ENCODE data around the gene MRPL44.

MRPL44 gene

GRCh38 chr2:223981241-223981640 lies 24.0 kb downstream of the MRPL44 start:
- no peak for TF ChIP-seq EZH2 (IDR thresholded peaks at IDR 0.05; ENCODE audit: borderline replicate concordance, low read length)
- TF ChIP-seq, protein P1, sequence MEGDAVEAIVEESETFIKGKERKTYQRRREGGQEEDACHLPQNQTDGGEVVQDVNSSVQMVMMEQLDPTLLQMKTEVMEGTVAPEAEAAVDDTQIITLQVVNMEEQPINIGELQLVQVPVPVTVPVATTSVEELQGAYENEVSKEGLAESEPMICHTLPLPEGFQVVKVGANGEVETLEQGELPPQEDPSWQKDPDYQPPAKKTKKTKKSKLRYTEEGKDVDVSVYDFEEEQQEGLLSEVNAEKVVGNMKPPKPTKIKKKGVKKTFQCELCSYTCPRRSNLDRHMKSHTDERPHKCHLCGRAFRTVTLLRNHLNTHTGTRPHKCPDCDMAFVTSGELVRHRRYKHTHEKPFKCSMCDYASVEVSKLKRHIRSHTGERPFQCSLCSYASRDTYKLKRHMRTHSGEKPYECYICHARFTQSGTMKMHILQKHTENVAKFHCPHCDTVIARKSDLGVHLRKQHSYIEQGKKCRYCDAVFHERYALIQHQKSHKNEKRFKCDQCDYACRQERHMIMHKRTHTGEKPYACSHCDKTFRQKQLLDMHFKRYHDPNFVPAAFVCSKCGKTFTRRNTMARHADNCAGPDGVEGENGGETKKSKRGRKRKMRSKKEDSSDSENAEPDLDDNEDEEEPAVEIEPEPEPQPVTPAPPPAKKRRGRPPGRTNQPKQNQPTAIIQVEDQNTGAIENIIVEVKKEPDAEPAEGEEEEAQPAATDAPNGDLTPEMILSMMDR (IDR thresholded peaks at IDR 0.05; ENCODE audit: low read length): no peak
- H3K36me3 ChIP-seq (ENCODE audit: insufficient read depth, low read length): no peaks in the 10 kb centered on the region

DNA sequence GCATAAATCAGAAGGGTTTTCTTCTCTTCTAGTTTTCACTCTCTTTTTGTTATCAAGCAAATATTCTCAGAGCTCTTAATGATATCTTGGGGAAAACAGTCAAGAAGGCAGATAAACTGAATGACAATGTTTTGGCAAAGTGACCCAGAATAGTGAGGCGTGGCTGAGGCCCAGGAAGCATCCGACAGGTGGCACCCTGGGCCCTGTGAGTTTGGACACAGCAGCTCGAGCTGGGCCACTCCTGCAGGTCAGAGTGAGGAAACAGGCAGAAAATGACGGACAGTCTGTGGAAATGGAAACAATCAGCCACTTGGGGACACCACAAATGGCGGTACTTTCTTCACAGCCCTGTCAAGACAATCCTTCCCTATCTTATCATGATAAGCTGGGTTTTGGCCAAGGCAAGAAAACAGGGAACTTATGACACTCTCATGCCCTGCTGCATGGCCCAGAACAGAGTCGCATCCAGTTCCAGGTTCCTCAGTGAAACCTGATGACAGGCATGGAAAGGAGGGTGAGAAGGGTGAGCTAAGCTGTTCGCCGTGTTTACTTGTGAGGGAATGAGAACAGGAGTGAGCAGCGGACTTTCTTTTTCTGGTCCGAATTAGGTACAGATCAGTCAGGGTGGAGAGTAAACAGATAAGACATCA lies 32.1 kb downstream of the MRPL44 start:
- Histone ChIP-seq H3K9me3 (ENCODE audit: low read length) (no peaks in the 10 kb centered on the region), H3K27ac (ENCODE audit: low read depth, low read length, poor library complexity, severe bottlenecking) (no peak overlapping the region), H3K9ac (ENCODE audit: low read length) (no peak overlapping the region), H3K27me3 (ENCODE audit: insufficient read depth, low read length) (0 out of 2 replicates have a peak, but pooled peaks cover 5% of the 10 kb centered on the region), H3K9me2 (ENCODE audit: low read depth, low read length) (no peaks in the 10 kb centered on the region), H3K4me3 (ENCODE audit: low read depth, low read length, poor library complexity, severe bottlenecking) (no peak overlapping the region), H4K20me1 (ENCODE audit: insufficient read depth, low read length) (no peaks in the 10 kb centered on the region), H2AFZ (ENCODE audit: low read length) (no peak overlapping the region), H3K36me3 (ENCODE audit: insufficient read depth, low read length) (no peaks in the 10 kb centered on the region), H3K4me1 (ENCODE audit: insufficient read depth, low read length, severe bottlenecking) (no peaks in the 10 kb centered on the region), H3K4me2 (ENCODE audit: low read length) (no peak overlapping the region), H3K79me2 (ENCODE audit: insufficient read depth, low read length) (no peaks in the 10 kb centered on the region), H3F3A (ENCODE audit: insufficient read depth, low read length) (no peaks in the 10 kb centered on the region)
- TF ChIP-seq EZH2 (IDR thresholded peaks at IDR 0.05; ENCODE audit: borderline replicate concordance, low read length): no peak
- TF ChIP-seq, protein P1 (IDR thresholded peaks at IDR 0.05; ENCODE audit: low read length): peak; percentile 66

More at GRCh38 chr2:223981241-223981640, 24.0 kb downstream of the MRPL44 start:
- Histone ChIP-seq H2AFZ (ENCODE audit: low read length) (no peak overlapping the region), H3K9me2 (ENCODE audit: low read depth, low read length) (no peaks in the 10 kb centered on the region), H3K27me3 (ENCODE audit: insufficient read depth, low read length) (peaks cover 10% of the 10 kb centered on the region; the same call in 1 of the 2 replicates), H3K27ac (ENCODE audit: low read depth, low read length, poor library complexity, severe bottlenecking) (no peak overlapping the region), H3K4me3 (ENCODE audit: low read depth, low read length, poor library complexity, severe bottlenecking) (no peak overlapping the region), H3F3A (ENCODE audit: insufficient read depth, low read length) (no peaks in the 10 kb centered on the region), H3K9me3 (ENCODE audit: low read length) (no peaks in the 10 kb centered on the region), H3K9ac (ENCODE audit: low read length) (no peak overlapping the region), H3K4me1 (ENCODE audit: insufficient read depth, low read length, severe bottlenecking) (no peaks in the 10 kb centered on the region), H3K4me2 (ENCODE audit: low read length) (no peak overlapping the region), H3K79me2 (ENCODE audit: insufficient read depth, low read length) (no peaks in the 10 kb centered on the region), H4K20me1 (ENCODE audit: insufficient read depth, low read length) (no peaks in the 10 kb centered on the region)

GRCh38 chr2:223989856-223990232 lies 32.6 kb downstream of the MRPL44 start:
- no peaks in the 10 kb centered on the region for H3K4me1 ChIP-seq (ENCODE audit: insufficient read depth, low read length, severe bottlenecking)
- no peak overlapping the region for H2AFZ ChIP-seq (ENCODE audit: low read length)
- H3K9me3 ChIP-seq (ENCODE audit: low read length): no peaks in the 10 kb centered on the region
- H3K9ac ChIP-seq (ENCODE audit: low read length): no peak overlapping the region
- H3K4me2 ChIP-seq (ENCODE audit: low read length): no peak overlapping the region
- no peak for TF ChIP-seq EZH2 (IDR thresholded peaks at IDR 0.05; ENCODE audit: borderline replicate concordance, low read length)
- TF ChIP-seq, protein P1 (IDR thresholded peaks at IDR 0.05; ENCODE audit: low read length): no peak
- H3K36me3 ChIP-seq (ENCODE audit: insufficient read depth, low read length): no peaks in the 10 kb centered on the region
- 0 out of 2 replicates have a peak, but pooled peaks cover under 1% of the 10 kb centered on the region for H3K27me3 ChIP-seq (ENCODE audit: insufficient read depth, low read length)
- H3K27ac ChIP-seq (ENCODE audit: low read depth, low read length, poor library complexity, severe bottlenecking): no peak overlapping the region
- H3K9me2 ChIP-seq (ENCODE audit: low read depth, low read length): no peaks in the 10 kb centered on the region
- no peak overlapping the region for H3K4me3 ChIP-seq (ENCODE audit: low read depth, low read length, poor library complexity, severe bottlenecking)
- no peaks in the 10 kb centered on the region for H4K20me1 ChIP-seq (ENCODE audit: insufficient read depth, low read length)
- H3K79me2 ChIP-seq (ENCODE audit: insufficient read depth, low read length): no peaks in the 10 kb centered on the region
- H3F3A ChIP-seq (ENCODE audit: insufficient read depth, low read length): no peaks in the 10 kb centered on the region

All from OCI-LY1 (cell line).